GM23338 (cell line): Measurements from ENCODE around the gene C3orf22.

Experiments used
- CREB1 ChIP-seq: fragments of 250-450 bp; sonication (Bioruptor Pico); IDR thresholded peaks from 2 replicates; pipeline ENCODE4 v1.5.0; 2020; ENCODE audit warnings: low read depth, mild to moderate bottlenecking, moderate library complexity
- CTCF ChIP-seq, 2 experiments: fragments of 200-600 bp in 1 of 2; sonication (generic) in 1 of 2; conservative IDR thresholded peaks; 2 replicates each; pipeline versions ENCODE4 v1.5.1 to v1.6.1; 2016 to 2017; ENCODE audit warnings: antibody characterized with exemption in 2 of 2, low read depth in 2 of 2, mild to moderate bottlenecking in 2 of 2, moderate library complexity in 1 of 2
- ETS1 ChIP-seq: IDR thresholded peaks from 2 replicates; pipeline ENCODE4 v1.6.1; 2016; ENCODE audit warnings: antibody characterized with exemption
- EZH2 ChIP-seq: fragments of 200-600 bp; sonication (generic); IDR thresholded peaks from one replicate; pipeline ENCODE4 v1.8.0; 2017; ENCODE audit warnings: antibody characterized with exemption, mild to moderate bottlenecking, low read depth; ENCODE audit not compliant: unreplicated experiment
- EZH2phosphoT487 ChIP-seq: fragments of 200-600 bp; sonication (generic); IDR thresholded peaks from one replicate; pipeline ENCODE4 v1.8.1; 2018; ENCODE audit warnings: antibody characterized with exemption; ENCODE audit not compliant: unreplicated experiment
- JUNB ChIP-seq: IDR thresholded peaks from one replicate; pipeline ENCODE4 v1.6.1; 2016; ENCODE audit warnings: antibody characterized with exemption; ENCODE audit not compliant: unreplicated experiment
- POLR2AphosphoS5 ChIP-seq: IDR thresholded peaks from 2 replicates; pipeline ENCODE4 v1.6.1; 2016; ENCODE audit warnings: antibody characterized with exemption, low read depth
- REST ChIP-seq: IDR thresholded peaks from one replicate; pipeline ENCODE4 v1.6.1; 2018; ENCODE audit warnings: antibody characterized with exemption; ENCODE audit not compliant: unreplicated experiment
- STAT1 ChIP-seq: IDR thresholded peaks from one replicate; pipeline ENCODE4 v1.6.1; 2016; ENCODE audit warnings: antibody characterized with exemption; ENCODE audit not compliant: unreplicated experiment
- ZNF331 ChIP-seq: fragments of 250-450 bp; sonication (Bioruptor Pico); IDR thresholded peaks from 2 replicates; pipeline ENCODE4 v1.5.0; 2020; ENCODE audit warnings: low read depth, mild to moderate bottlenecking, moderate library complexity

GRCh38 chr3:126538966-126539365 is 19.8 kb downstream of the C3orf22 start:
- no peak for TF ChIP-seq POLR2AphosphoS5
- TF ChIP-seq CTCF (conservative IDR thresholded peaks at IDR 0.05; ENCODE audit: low read depth in 2 of 2), result no peak
- TF ChIP-seq ZNF331, result no peak
- TF ChIP-seq EZH2, result no peak
- no peak for TF ChIP-seq REST
- TF ChIP-seq CREB1 (CRISPR knock-in tag), result no peak
- no peak for TF ChIP-seq EZH2phosphoT487
- no peak for TF ChIP-seq ETS1
- no peak for TF ChIP-seq STAT1
- TF ChIP-seq JUNB, result no peak
